ENCODE results near the gene COMMD3.
A peak's percentile ranks its signal among the peaks of the same experiment; 100 is the strongest.

The COMMD3 gene

GRCh38 chr10:22320591-22321155, 4.5 kb downstream of the COMMD3 start, which contains the start of gene BMI1:
Gene BMI1 (plus strand): TSS chr10:22321099. CDS start chr10:22326450, 5,351 bp downstream.
- DNase-seq, result peak; percentile 76 to 78

DNA sequence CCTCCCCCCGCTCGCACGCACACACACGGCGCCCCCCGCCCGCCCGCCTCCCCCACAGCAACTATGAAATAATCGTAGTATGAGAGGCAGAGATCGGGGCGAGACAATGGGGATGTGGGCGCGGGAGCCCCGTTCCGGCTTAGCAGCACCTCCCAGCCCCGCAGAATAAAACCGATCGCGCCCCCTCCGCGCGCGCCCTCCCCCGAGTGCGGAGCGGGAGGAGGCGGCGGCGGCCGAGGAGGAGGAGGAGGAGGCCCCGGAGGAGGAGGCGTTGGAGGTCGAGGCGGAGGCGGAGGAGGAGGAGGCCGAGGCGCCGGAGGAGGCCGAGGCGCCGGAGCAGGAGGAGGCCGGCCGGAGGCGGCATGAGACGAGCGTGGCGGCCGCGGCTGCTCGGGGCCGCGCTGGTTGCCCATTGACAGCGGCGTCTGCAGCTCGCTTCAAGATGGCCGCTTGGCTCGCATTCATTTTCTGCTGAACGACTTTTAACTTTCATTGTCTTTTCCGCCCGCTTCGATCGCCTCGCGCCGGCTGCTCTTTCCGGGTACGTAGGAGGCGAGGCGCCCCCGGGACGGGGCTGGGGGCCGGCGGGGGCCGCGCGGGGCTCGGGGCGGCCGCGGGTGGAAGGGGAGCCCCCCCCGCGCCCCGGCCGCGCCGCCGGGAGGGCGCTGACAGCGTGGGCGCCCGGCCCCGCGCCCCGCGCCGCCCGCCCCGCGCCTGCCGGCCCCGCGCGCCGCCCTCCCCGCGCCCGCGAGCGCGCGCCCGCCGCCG, 5.2 kb downstream of the COMMD3 start:
- peak; percentile 68 to 69 for DNase-seq

DNA sequence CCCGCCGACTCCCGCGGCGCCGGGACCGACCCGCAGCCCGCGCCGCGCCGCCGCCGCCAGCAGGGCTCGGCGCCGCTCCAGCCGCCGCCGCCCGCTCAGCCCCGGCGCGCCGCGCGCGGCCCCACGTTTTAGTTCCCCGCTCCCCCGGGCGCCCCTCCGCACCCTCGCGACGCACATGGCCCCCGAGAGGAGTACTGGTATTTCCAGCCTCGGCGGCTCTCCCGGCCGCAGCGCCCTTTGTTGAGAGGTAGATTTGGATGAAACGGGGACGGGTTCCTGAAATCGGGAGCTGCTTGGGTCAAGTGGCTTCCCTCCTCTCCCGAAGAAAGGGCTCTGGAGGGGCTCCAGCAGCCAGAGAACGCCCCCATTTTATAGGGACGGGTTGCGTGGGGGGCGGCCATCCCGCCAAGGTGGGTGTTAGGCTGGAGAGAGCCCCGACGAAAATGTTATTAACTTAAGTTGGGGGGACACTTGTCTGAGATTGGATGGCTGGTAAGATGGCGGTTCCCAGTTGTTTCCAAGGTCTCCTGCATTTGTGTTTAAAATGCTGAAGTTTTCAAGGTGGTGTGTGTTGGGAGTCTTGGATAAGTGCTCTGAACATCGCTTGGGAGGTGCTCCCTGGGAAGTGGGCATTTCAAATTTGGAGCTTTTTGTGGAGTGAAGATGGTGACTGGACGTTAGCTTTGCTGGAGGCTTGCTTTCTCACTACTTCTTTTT, 5.9 kb downstream of the COMMD3 start:
- DNase-seq, result no peak

DNA sequence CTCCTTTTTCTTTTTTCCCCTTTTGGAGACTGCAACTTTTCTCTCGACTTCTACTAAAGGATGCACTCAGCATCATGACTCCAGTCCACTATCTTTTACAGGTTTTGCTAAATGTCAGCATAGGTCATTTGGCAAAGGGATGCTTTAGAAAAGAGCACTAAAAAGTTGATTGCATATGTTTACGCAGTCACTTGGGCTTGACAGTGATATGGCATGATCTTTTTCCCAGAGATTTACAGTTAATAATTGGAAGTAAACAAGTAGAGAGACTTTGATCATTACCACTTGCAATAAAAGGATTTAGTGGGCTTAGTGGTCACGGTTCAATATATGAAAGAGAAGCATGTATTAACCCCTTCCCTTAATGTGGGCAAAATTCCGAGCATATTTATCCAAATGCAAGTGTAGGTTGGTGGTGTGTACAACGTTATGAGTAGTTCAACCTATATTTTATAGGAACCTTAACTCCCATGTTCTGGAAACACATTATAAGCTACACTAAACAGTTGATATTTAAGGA, 6.5 kb downstream of the COMMD3 start:
- DNase-seq, result no peak

GRCh38 chr10:22323538-22324305, 7.5 kb downstream of the COMMD3 start:
- no peak for DNase-seq

- no peak for DNase-seq
These were observed 8.2 kb downstream of the COMMD3 start for GRCh38 chr10:22324413-22324812.

GRCh38 chr10:22324893-22325271, 8.7 kb downstream of the COMMD3 start:
- no peak for DNase-seq

- peak; percentile 84 to 87 for DNase-seq
These were observed 9.3 kb downstream of the COMMD3 start for GRCh38 chr10:22325272-22326144.

GRCh38 chr10:22326145-22326702, 10.0 kb downstream of the COMMD3 start:
- no peak for DNase-seq

- no peak for DNase-seq
These were observed 13.0 kb downstream of the COMMD3 start for GRCh38 chr10:22329150-22329549.

- DNase-seq, result no peak
These were observed 16.0 kb downstream of the COMMD3 start for GRCh38 chr10:22332116-22332692.

GRCh38 chr10:22333167-22333974, 17.2 kb downstream of the COMMD3 start:
- DNase-seq, result peak in 1 of 2 donors; percentile 62

- DNase-seq, result no peak
These were observed 17.7 kb downstream of the COMMD3 start for GRCh38 chr10:22333975-22334282.

- no peak for DNase-seq
These were observed 18.4 kb downstream of the COMMD3 start for GRCh38 chr10:22334414-22335172.

- DNase-seq, result peak; percentile 83 to 85
These were observed 19.2 kb downstream of the COMMD3 start for GRCh38 chr10:22335173-22335933.

DNA sequence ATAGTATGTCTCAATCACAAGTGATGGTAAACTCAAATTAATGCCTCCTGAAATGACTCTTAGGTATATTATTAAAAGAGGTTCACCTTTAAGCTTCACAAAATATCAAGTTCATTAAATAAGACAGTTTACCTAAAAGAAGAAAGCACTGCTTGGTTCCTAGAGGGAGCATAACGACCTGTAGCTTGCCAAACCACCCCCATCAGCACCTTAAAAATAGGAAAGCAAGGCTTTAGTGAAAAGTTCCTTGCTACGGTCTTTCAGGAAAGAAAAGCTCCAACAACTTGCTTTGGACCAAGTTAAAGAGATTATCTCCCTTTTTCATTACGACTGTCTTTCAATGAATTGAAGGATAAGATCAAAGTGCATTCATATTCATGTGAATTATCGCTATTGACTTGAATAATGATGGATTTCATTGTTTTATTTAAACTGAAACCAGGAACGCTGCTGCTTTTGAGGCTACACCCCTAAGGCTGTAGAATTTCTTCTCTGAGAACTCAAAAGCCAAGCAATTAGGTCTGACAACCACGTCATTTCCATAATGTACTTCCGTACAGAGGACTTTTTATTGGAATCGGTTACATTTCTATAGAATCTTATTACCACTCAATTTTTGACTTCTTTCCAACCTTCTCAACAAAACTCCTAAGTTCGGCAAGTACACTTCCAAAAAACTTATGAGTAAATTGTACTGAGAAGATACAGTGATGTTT, 22.2 kb downstream of the COMMD3 start:
- DNase-seq, result no peak

DNA sequence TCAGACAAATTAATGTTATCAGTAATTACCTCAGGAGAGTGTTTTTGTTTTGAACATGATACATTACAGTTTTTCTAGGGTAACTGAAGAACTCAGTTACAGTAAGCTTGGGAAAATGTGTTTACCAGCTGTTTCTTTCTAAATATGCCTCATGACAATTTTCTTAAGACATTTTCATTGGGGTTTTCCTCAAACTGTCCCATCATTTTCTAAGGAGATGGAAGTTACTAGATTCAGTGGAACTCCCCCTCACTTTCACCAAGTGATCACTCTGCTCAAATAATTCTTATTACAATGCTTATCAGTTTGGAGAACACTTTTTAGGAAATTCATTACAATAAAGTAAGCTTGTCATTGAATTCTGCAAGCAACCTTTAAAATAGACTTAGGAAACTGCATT, 22.7 kb downstream of the COMMD3 start:
- no peak for DNase-seq

DNA sequence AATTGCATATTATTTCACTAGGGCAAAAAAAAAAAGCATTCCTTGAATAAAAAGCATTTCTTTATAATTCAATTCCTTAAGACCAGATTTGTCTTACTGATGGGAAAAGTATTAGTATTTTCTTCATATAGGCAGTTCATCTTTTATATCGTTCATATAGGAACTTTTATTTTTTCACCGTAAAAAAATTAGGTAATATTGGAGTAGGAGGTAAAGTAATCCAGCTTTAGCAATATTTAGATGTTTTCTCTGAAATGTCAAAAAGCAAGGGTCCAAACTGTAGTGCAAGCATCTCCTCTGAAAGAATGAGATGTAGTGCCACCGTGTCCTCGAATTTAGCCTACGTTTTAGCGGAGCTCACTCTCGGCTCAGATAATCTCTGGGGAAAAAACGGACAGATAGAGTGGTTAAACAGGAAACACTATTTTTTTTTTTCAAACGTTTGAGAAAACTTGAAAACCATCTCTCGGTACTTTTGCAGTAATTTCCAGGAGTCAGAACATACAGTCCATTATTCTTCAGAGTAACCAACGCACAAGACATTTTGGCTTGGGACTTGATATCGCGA, 23.7 kb downstream of the COMMD3 start:
- no peak for DNase-seq

Data from CD4-positive, alpha-beta T cell treated with Interleukin-1 beta for 1 hour (primary cell).